GM12878 (cell line): Measurements from ENCODE around the gene FAF1. TPM values are rescaled to one million over a fixed set of nuclear protein-coding genes. Genes with fewer than 3 reads are reported as not detected.

Source experiments
- ATF7 ChIP-seq: fragments of 450-650 bp; IDR thresholded peaks from 2 replicates; pipeline ENCODE4 v1.6.1; 2016; ENCODE audit warnings: low read depth, mild to moderate bottlenecking
- BACH1 ChIP-seq: fragments of 450-650 bp; IDR thresholded peaks from 2 replicates; pipeline ENCODE4 v1.6.1; 2017; ENCODE audit warnings: mild to moderate bottlenecking, borderline replicate concordance
- CREB1 ChIP-seq: IDR thresholded peaks from 2 replicates; pipeline ENCODE4 v1.6.1; 2012; ENCODE audit warnings: low read depth, mild to moderate bottlenecking, inconsistent platforms
- CTCF ChIP-seq, 3 experiments: IDR thresholded peaks in 2 of 3; conservative IDR thresholded peaks in 1 of 3; 2 replicates each; pipeline ENCODE4 v1.5.1; 2011; ENCODE audit warnings: low read depth in 3 of 3, low read length in 3 of 3, mild to moderate bottlenecking in 3 of 3, control low read depth in 2 of 3, moderate library complexity in 2 of 3, inconsistent platforms in 1 of 3, mixed read lengths in 1 of 3; ENCODE audit not compliant: control insufficient read depth in 2 of 3, insufficient read depth in 1 of 3; ENCODE audit errors: extremely low read depth in 1 of 3
- JUNB ChIP-seq: IDR thresholded peaks from 2 replicates; pipeline ENCODE4 v1.6.1; 2016; ENCODE audit warnings: antibody characterized with exemption, mild to moderate bottlenecking
- JUND ChIP-seq: IDR thresholded peaks from 2 replicates; pipeline ENCODE4 v1.6.1; 2012; ENCODE audit warnings: low read depth, mild to moderate bottlenecking, low read length, improper control_type of control experiment, moderate library complexity
- MLLT1 ChIP-seq: fragments of 450-650 bp; IDR thresholded peaks from 2 replicates; pipeline ENCODE4 v1.6.1; 2016; ENCODE audit warnings: mild to moderate bottlenecking
- PAX8 ChIP-seq: fragments of 450-650 bp; IDR thresholded peaks from 2 replicates; pipeline ENCODE4 v1.6.1; 2017; ENCODE audit warnings: mild to moderate bottlenecking, moderate library complexity
- PML ChIP-seq: IDR thresholded peaks from 2 replicates; pipeline ENCODE4 v1.6.1; 2012; ENCODE audit warnings: low read length, inconsistent platforms
- RUNX3 ChIP-seq: IDR thresholded peaks from 2 replicates; pipeline ENCODE4 v1.6.1; 2012; ENCODE audit warnings: low read length, inconsistent platforms
- SKIL ChIP-seq: fragments of 450-650 bp; IDR thresholded peaks from 2 replicates; pipeline ENCODE4 v1.6.1; 2017; ENCODE audit warnings: mild to moderate bottlenecking, low read depth, inconsistent platforms; ENCODE audit not compliant: poor library complexity, severe bottlenecking
- SMARCA5 ChIP-seq: fragments of 450-650 bp; IDR thresholded peaks from 2 replicates; pipeline ENCODE4 v1.6.1; 2017; ENCODE audit warnings: mild to moderate bottlenecking
- TCF3 ChIP-seq: IDR thresholded peaks from 2 replicates; pipeline ENCODE4 v1.6.1; 2012; ENCODE audit warnings: low read depth, mild to moderate bottlenecking, low read length, borderline replicate concordance; ENCODE audit not compliant: insufficient read depth
- ZNF592 ChIP-seq: fragments of 450-650 bp; IDR thresholded peaks from 2 replicates; pipeline ENCODE4 v1.6.1; 2017; ENCODE audit warnings: mild to moderate bottlenecking, moderate library complexity
- polyA plus RNA-seq, 11 experiments: library from polyadenylated mRNA; depleted of rRNA in 4 of 11; unstranded in 6 of 11; stranded (reverse) in 5 of 11; fragments of >200 nt; fragmentation: Nextera tagmentation in 4 of 11; fragmentation: Illumina TruSeq in 1 of 11; extraction: Ambion mirVana in 4 of 11; extraction: Trizol in 1 of 11; gene quantifications; 1 replicate in 1 of 11; 2 replicates in 10 of 11; pipeline versions ENCODE4 v1.2.1 to v1.2.3, GENCODE V29; 2011 to 2016; ENCODE audit warnings: inconsistent platforms in 2 of 11, missing spikeins in 2 of 11, low read depth in 1 of 11
- total RNA-seq, 4 experiments: library from RNA; depleted of rRNA in 3 of 4; stranded (reverse); fragments of >200 nt in 3 of 4; fragmentation: Illumina TruSeq in 1 of 4; extraction: Trizol in 1 of 4; gene quantifications; 2 replicates each; pipeline versions ENCODE4 v1.2.1 to v1.2.3, GENCODE V29; 2013 to 2021
- TF ChIP-seq, protein P1 (sequence below): fragments of 450-650 bp; IDR thresholded peaks from 2 replicates; pipeline ENCODE4 v1.6.1; 2017; ENCODE audit warnings: low read depth, mild to moderate bottlenecking, moderate library complexity
- TF ChIP-seq, protein P2 (sequence below): IDR thresholded peaks from 2 replicates; pipeline ENCODE4 v1.6.1; 2012; ENCODE audit warnings: low read length, inconsistent platforms

FAF1 gene
- total and polyA plus RNA-seq, 10 of the 15 experiments (the other 5 are each of a cell fraction or from before 2014, with no cell fraction given) = 8.6 to 54.5 (median 23.7) TPM

DNA sequence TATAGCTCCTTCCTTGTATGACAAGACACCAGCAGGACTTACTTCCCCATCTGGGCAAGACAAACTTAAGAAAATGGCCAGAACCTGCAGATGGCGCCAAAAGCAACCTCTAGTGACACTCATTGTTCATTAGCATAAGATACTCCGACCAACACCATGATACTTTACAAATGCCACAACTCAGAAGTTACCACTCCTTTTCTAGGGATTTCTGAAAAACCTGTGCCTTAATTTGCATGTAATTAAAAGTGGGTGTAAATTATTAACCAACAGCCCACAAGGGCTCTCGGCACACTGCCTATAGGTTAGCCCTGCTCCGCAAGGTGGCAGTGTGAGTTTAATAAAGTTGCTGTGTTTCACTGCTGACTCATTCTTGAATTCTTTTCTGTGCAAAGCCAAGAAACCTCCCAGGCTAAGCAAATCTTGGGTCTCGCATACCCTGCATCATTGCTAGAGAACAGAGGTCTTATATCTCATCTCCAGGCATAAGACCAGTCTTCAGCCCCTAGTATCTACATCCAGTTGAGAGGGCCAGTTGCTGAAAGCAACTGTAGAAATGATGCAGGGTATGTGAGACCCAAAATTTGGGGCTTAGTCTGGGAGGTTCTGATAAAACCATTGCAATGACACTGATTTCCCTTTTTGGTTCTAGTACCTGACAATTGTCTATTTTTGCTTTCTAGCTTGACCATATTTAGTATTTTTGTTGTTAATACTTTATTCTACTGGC, 86.4 kb downstream of the FAF1 start (continued):
- TF ChIP-seq ZNF592 = 0 out of 2 replicates have a peak, but pooled peaks have one; percentile 30
- TF ChIP-seq TCF3 = no peak
- TF ChIP-seq MLLT1 = 0 out of 2 replicates have a peak, but pooled peaks have one; percentile 43
- TF ChIP-seq SKIL = peak; percentile 81
- TF ChIP-seq, protein P1, sequence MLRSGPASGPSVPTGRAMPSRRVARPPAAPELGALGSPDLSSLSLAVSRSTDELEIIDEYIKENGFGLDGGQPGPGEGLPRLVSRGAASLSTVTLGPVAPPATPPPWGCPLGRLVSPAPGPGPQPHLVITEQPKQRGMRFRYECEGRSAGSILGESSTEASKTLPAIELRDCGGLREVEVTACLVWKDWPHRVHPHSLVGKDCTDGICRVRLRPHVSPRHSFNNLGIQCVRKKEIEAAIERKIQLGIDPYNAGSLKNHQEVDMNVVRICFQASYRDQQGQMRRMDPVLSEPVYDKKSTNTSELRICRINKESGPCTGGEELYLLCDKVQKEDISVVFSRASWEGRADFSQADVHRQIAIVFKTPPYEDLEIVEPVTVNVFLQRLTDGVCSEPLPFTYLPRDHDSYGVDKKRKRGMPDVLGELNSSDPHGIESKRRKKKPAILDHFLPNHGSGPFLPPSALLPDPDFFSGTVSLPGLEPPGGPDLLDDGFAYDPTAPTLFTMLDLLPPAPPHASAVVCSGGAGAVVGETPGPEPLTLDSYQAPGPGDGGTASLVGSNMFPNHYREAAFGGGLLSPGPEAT = 0 out of 2 replicates have a peak, but pooled peaks have one; percentile 26
- TF ChIP-seq JUND = peak; percentile 57
- peak; percentile 40; the same call in 1 of the 2 replicates for TF ChIP-seq PML
- TF ChIP-seq ATF7 = peak; percentile 57
- TF ChIP-seq CREB1 = peak; percentile 49; the same call in 1 of the 2 replicates
- TF ChIP-seq JUNB = peak; percentile 82
- TF ChIP-seq SMARCA5 = peak; percentile 86; the same call in 1 of the 2 replicates
- TF ChIP-seq, protein P2, sequence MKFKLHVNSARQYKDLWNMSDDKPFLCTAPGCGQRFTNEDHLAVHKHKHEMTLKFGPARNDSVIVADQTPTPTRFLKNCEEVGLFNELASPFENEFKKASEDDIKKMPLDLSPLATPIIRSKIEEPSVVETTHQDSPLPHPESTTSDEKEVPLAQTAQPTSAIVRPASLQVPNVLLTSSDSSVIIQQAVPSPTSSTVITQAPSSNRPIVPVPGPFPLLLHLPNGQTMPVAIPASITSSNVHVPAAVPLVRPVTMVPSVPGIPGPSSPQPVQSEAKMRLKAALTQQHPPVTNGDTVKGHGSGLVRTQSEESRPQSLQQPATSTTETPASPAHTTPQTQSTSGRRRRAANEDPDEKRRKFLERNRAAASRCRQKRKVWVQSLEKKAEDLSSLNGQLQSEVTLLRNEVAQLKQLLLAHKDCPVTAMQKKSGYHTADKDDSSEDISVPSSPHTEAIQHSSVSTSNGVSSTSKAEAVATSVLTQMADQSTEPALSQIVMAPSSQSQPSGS = peak; percentile 49; the same call in 1 of the 2 replicates
- no peak for TF ChIP-seq PAX8
- TF ChIP-seq RUNX3 = peak; percentile 65
- TF ChIP-seq BACH1 = peak; percentile 21; the same call in 1 of the 2 replicates
- TF ChIP-seq CTCF (IDR thresholded peaks at IDR 0.05 in 2 of 3, conservative IDR thresholded peaks at IDR 0.05 in 1 of 3; ENCODE audit: control insufficient read depth in 2 of 3, extremely low read depth in 1 of 3, insufficient read depth in 1 of 3, low read depth in 3 of 3, low read length in 3 of 3) = peak; percentile 62 to 90 (median 62)
